AG04449 (cell line): Measurements from ENCODE around the gene IL10RA.

Experiments
- CTCF ChIA-PET: fragments of 350-600 bp; formaldehyde crosslinking; extraction: SDS; loops from one replicate; lab custom pipeline; 2021; ENCODE audit warnings: antibody characterized with exemption; lab: Yijun Ruan, JAX
- POLR2A ChIA-PET: fragments of 400-600, 350-600 bp; formaldehyde crosslinking; extraction: SDS; loops from one replicate; lab custom pipeline; 2020; ENCODE audit warnings: antibody characterized with exemption, inconsistent platforms; lab: Yijun Ruan, JAX
- DNase-seq: peaks from one replicate; pipeline ENCODE4 v3.0.0-alpha.2; 2010; ENCODE audit warnings: low read depth, low spot score
- H3K4me3 ChIP-seq: 2 replicates; pipeline ENCODE4 v1.5.1; 2011; ENCODE audit warnings: low read depth, mild to moderate bottlenecking, control low read depth, low read length
- CTCF ChIP-seq: IDR thresholded peaks from one replicate; pipeline ENCODE4 v1.5.1; 2011; ENCODE audit warnings: mild to moderate bottlenecking, moderate library complexity, low read length, control low read depth, inconsistent platforms; ENCODE audit not compliant: insufficient read depth; ENCODE audit errors: missing control alignments

IL10RA gene

GRCh38 chr11:118000067-118000849 is 14.1 kb downstream of the IL10RA start:
- ChIA-PET CTCF (interaction anchor here (1.1 kb wide), 1 partner anchor 53 kb away, joined by 3 read pairs; no protein-coding TSS in a partner anchor), POLR2A (no interaction called here)

DNA sequence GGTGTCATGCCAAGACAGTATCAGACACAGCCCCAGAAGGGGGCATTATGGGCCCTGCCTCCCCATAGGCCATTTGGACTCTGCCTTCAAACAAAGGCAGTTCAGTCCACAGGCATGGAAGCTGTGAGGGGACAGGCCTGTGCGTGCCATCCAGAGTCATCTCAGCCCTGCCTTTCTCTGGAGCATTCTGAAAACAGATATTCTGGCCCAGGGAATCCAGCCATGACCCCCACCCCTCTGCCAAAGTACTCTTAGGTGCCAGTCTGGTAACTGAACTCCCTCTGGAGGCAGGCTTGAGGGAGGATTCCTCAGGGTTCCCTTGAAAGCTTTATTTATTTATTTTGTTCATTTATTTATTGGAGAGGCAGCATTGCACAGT is 14.6 kb downstream of the IL10RA start:
- no peak overlapping the region for H3K4me3 ChIP-seq
- TF ChIP-seq CTCF = no peak
- no peak for DNase-seq
- ChIA-PET CTCF (no interaction called here), POLR2A (no interaction called here)

More at GRCh38 chr11:118000067-118000849, 14.1 kb downstream of the IL10RA start:
- no peak overlapping the region for H3K4me3 ChIP-seq
- no peak for DNase-seq
- no peak for TF ChIP-seq CTCF

DNA sequence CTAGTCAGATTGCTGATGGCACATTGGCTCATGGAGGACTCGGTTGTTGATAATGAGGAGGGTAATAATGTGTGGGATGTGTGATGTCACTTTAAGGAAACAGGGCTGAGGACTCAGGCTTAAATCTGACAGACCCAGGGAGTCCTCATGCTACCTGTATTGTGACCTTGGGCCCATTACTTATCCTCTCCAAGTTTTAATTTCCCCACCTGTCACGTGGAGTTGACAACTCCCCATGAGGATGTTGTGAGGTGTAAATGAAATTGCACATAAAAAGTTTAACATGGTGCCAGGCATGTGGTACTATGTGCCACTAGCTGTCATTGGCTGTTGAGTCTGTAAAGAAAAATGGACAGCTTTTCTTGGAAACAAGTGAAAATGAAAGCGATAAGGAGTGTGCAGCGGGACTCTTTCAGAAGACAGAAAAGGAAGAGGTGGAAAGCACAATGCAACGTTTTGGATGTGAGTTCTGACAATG is 15.3 kb downstream of the IL10RA start:
- ChIA-PET POLR2A (no interaction called here), CTCF (no interaction called here)
- DNase-seq = no peak
- no peak for TF ChIP-seq CTCF
- H3K4me3 ChIP-seq = no peak overlapping the region

- POLR2A ChIA-PET = no interaction called here
- CTCF ChIA-PET = no interaction called here
- no peak overlapping the region for H3K4me3 ChIP-seq
- no peak for DNase-seq
- TF ChIP-seq CTCF = no peak
These were observed 15.9 kb downstream of the IL10RA start for GRCh38 chr11:118002010-118002540.

DNA sequence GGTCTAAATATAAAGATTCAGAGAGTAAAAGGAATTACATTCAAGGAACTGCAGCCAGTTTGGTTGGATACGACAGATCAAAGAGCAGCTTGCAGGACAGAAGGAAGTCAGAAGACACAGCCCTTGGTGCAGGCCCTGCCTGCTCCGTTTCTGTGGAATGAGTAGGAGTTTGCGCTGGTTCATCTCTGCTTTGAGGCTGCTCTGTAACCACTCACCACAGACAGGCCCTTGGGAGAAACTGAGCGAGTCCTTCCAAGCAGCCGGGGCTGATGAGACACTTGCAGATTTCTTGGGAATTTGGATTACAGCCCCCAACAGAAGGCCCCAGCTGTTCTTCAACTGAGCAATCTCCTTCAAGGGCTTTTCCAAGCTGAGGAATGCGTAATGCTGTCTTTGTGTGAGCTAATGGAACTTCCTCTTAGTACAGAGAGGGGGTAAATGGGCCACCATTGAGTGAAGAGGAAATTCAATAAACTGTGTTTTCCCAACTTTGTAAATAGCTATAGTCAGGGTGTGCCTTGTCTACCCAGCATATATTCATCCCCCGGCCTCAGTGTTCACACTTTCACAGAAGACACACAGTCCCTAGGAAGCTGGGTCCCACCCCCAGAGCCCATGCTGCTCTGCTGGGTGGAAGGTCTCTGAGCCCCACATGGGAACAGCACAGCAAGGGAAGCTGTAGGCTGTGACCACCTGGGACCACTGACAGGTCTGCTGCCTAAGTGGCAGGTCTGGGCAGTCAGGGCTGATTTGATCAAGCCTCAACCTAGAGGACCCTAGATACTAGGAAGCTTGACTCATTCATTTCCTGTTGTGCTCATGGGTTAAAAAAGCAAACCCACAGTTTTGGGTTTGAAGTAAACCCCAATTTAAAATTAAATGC is 16.6 kb downstream of the IL10RA start:
- ChIA-PET CTCF (no interaction called here), POLR2A (no interaction called here)
- DNase-seq = no peak
- H3K4me3 ChIP-seq = no peak overlapping the region
- no peak for TF ChIP-seq CTCF

DNA sequence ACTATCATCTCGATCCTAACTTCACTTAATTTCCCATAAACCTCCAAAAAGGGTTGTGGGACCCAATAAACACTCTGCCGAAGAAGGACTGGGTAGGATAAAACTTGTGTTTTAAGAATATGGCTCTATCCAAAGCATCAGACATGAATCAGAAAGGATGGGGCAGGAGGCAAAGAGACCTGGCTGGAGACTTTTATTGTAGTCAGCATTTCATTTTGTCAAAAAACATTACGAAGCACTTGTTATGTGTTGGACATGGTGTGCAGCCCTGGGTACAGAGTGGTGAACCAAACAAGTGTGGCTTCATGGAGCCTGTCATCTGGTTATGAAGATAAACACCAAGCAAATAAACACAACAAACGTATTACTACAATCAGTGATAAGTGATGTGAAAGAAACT is 17.3 kb downstream of the IL10RA start:
- DNase-seq = no peak
- TF ChIP-seq CTCF = no peak
- H3K4me3 ChIP-seq = no peak overlapping the region
- POLR2A ChIA-PET = no interaction called here
- CTCF ChIA-PET = no interaction called here
